IMR-90 (cell line): ENCODE measurements around the gene CACNB2. TPM values are rescaled to one million over a fixed set of nuclear protein-coding genes. Genes with fewer than 3 reads are reported as not detected.
A peak's percentile ranks its signal among the peaks of the same experiment; 100 is the strongest.

ENCODE experiments used
- ATAC-seq: fragments of 200-7000 bp; cut with Tn5 transposase; 2 replicates; pipeline ENCODE4 v1.9.1; 2020; ENCODE audit warnings: low read depth, mild to moderate bottlenecking, moderate library complexity
- BruUV-seq: library from RNA; stranded (reverse); fragments of 400-500 nt; replicated peaks from 2 replicates; lab custom pipeline; 2021; lab: Mats Ljungman, UMichigan
- CTCF ChIA-PET: fragments of 300-600 bp; formaldehyde crosslinking; extraction: SDS; loops from one replicate; lab custom pipeline; 2021; ENCODE audit warnings: antibody characterized with exemption; lab: Yijun Ruan, JAX
- POLR2A ChIA-PET: fragments of 300-600 bp; sonication (Branson Sonifier 250); formaldehyde crosslinking; loops from one replicate; lab custom pipeline; 2022; ENCODE audit warnings: antibody characterized with exemption; ENCODE audit not compliant: unreplicated experiment; lab: Charles Lee
- DNase-seq: peaks from one replicate; pipeline ENCODE4 v3.0.0; 2013
- H2AFZ ChIP-seq: replicated peaks from 2 replicates; pipeline ENCODE3; 2013; ENCODE audit warnings: low read length, mild to moderate bottlenecking; ENCODE audit not compliant: poor library complexity
- H2AK5ac ChIP-seq: 2 replicates; pipeline ENCODE4 v1.6.1; 2013; ENCODE audit warnings: low read depth, low read length, inconsistent platforms
- H2AK9ac ChIP-seq: replicated peaks from 2 replicates; pipeline ENCODE3; 2013; ENCODE audit warnings: mild to moderate bottlenecking, low read depth, low read length, moderate library complexity; ENCODE audit not compliant: poor library complexity
- H2BK120ac ChIP-seq: 2 replicates; pipeline ENCODE4 v1.6.1; 2013; ENCODE audit warnings: low read depth, low read length, inconsistent platforms
- H2BK15ac ChIP-seq: 3 replicates; pipeline ENCODE4 v1.6.1; 2013; ENCODE audit warnings: low read depth, low read length, inconsistent platforms
- H2BK20ac ChIP-seq: 2 replicates; pipeline ENCODE4 v1.6.1; 2013; ENCODE audit warnings: low read depth, mild to moderate bottlenecking, inconsistent platforms, low read length, moderate library complexity
- H2BK5ac ChIP-seq: 2 replicates; pipeline ENCODE4 v1.6.1; 2013; ENCODE audit warnings: mild to moderate bottlenecking, low read depth, low read length, inconsistent platforms; ENCODE audit not compliant: poor library complexity, severe bottlenecking
- H3K14ac ChIP-seq: replicated peaks from 2 replicates; pipeline ENCODE4 v1.6.1; 2013; ENCODE audit warnings: low read depth, low read length, inconsistent platforms
- H3K18ac ChIP-seq: 2 replicates; pipeline ENCODE4 v1.6.1; 2013; ENCODE audit warnings: low read depth, low read length, control low read depth
- H3K23ac ChIP-seq: 2 replicates; pipeline ENCODE4 v1.6.1; 2013; ENCODE audit warnings: low read depth, low read length, inconsistent platforms
- H3K27ac ChIP-seq: 2 replicates; pipeline ENCODE4 v1.5.1; 2013; ENCODE audit warnings: mild to moderate bottlenecking, control low read depth, low read length; ENCODE audit not compliant: insufficient read depth
- H3K27me3 ChIP-seq: 2 replicates; pipeline ENCODE4 v1.6.1; 2013; ENCODE audit warnings: low read length; ENCODE audit not compliant: control insufficient read depth, insufficient read depth
- H3K36me3 ChIP-seq: 2 replicates; pipeline ENCODE4 v1.6.1; 2013; ENCODE audit warnings: low read length, mixed read lengths; ENCODE audit not compliant: control insufficient read depth, insufficient read depth
- H3K4ac ChIP-seq: 2 replicates; pipeline ENCODE4 v1.6.1; 2013; ENCODE audit warnings: low read depth, low read length, inconsistent platforms
- H3K4me1 ChIP-seq: 2 replicates; pipeline ENCODE4 v1.6.1; 2013; ENCODE audit warnings: low read length, mixed read lengths; ENCODE audit not compliant: control insufficient read depth, insufficient read depth
- H3K4me2 ChIP-seq: 2 replicates; pipeline ENCODE4 v1.6.1; 2013; ENCODE audit warnings: low read depth, mild to moderate bottlenecking, control low read depth, low read length, moderate library complexity
- H3K4me3 ChIP-seq: 2 replicates; pipeline ENCODE4 v1.5.1; 2013; ENCODE audit warnings: low read depth, mild to moderate bottlenecking, control low read depth, low read length, moderate library complexity; ENCODE audit not compliant: insufficient read depth
- H3K56ac ChIP-seq: 2 replicates; pipeline ENCODE4 v1.6.1; 2013; ENCODE audit warnings: low read length, inconsistent platforms; ENCODE audit not compliant: insufficient read depth; ENCODE audit errors: extremely low read depth
- H3K79me1 ChIP-seq, 2 experiments: 2 replicates each; pipeline ENCODE4 v1.6.1; 2013; ENCODE audit warnings: low read length in 2 of 2, inconsistent platforms in 1 of 2, low read depth in 1 of 2
- H3K9ac ChIP-seq: 2 replicates; pipeline ENCODE4 v1.6.1; 2013; ENCODE audit warnings: low read depth, low read length, control low read depth
- H3K9me1 ChIP-seq: 2 replicates; pipeline ENCODE4 v1.6.1; 2013; ENCODE audit warnings: low read length, inconsistent platforms; ENCODE audit not compliant: insufficient read depth
- H3K9me3 ChIP-seq: 2 replicates; pipeline ENCODE4 v1.6.1; 2013; ENCODE audit warnings: low read length; ENCODE audit not compliant: control insufficient read depth, insufficient read depth
- H4K20me1 ChIP-seq: 2 replicates; pipeline ENCODE4 v1.6.1; 2013; ENCODE audit warnings: low read length, inconsistent platforms; ENCODE audit not compliant: insufficient read depth
- H4K5ac ChIP-seq: 2 replicates; pipeline ENCODE4 v1.6.1; 2013; ENCODE audit warnings: mild to moderate bottlenecking, low read depth, low read length, control low read depth
- H4K8ac ChIP-seq, 2 experiments: 2 replicates each; pipeline ENCODE4 v1.6.1; 2013; ENCODE audit warnings: low read depth in 2 of 2, low read length in 2 of 2, control low read depth in 1 of 2, inconsistent platforms in 1 of 2
- H4K91ac ChIP-seq: 2 replicates; pipeline ENCODE4 v1.6.1; 2013; ENCODE audit warnings: low read depth, low read length, inconsistent platforms; ENCODE audit not compliant: insufficient read depth
- BHLHE40 ChIP-seq: fragments of 150-350 bp; IDR thresholded peaks from 2 replicates; pipeline ENCODE4 v1.6.1; 2016; ENCODE audit warnings: mild to moderate bottlenecking, low read depth, low read length
- CEBPB ChIP-seq: IDR thresholded peaks from 2 replicates; pipeline ENCODE4 v1.6.1; 2012; ENCODE audit warnings: low read depth, low read length, improper control_type of control experiment
- CHD1 ChIP-seq: IDR thresholded peaks from 2 replicates; pipeline ENCODE4 v1.6.1; 2012; ENCODE audit warnings: low read depth, low read length, improper control_type of control experiment
- FOS ChIP-seq: fragments of 150-350 bp; IDR thresholded peaks from 2 replicates; pipeline ENCODE4 v1.6.1; 2016; ENCODE audit warnings: low read depth, low read length
- MAFK ChIP-seq: IDR thresholded peaks from 2 replicates; pipeline ENCODE4 v1.6.1; 2012; ENCODE audit warnings: low read depth, low read length, improper control_type of control experiment
- MAZ ChIP-seq: IDR thresholded peaks from 2 replicates; pipeline ENCODE4 v1.6.1; 2012; ENCODE audit warnings: low read depth, mild to moderate bottlenecking, low read length, improper control_type of control experiment, moderate library complexity, borderline replicate concordance
- MXI1 ChIP-seq: IDR thresholded peaks from 2 replicates; pipeline ENCODE4 v1.6.1; 2012; ENCODE audit warnings: low read depth, mild to moderate bottlenecking, low read length, moderate library complexity, borderline replicate concordance
- NFE2L2 ChIP-seq: fragments of 150-350 bp; IDR thresholded peaks from 2 replicates; pipeline ENCODE4 v1.6.1; 2016; ENCODE audit warnings: low read depth, mild to moderate bottlenecking, low read length
- POLR2A ChIP-seq: IDR thresholded peaks from 2 replicates; pipeline ENCODE4 v1.6.1; 2012; ENCODE audit warnings: mild to moderate bottlenecking, low read depth, low read length
- RAD21 ChIP-seq: IDR thresholded peaks from 2 replicates; pipeline ENCODE4 v1.6.1; 2012; ENCODE audit warnings: low read length, improper control_type of control experiment
- RCOR1 ChIP-seq: IDR thresholded peaks from 2 replicates; pipeline ENCODE4 v1.6.1; 2012; ENCODE audit warnings: mild to moderate bottlenecking, low read length, improper control_type of control experiment; ENCODE audit not compliant: insufficient replicate concordance
- RFX5 ChIP-seq: IDR thresholded peaks from 2 replicates; pipeline ENCODE4 v1.8.0; 2012; ENCODE audit warnings: low read depth, mild to moderate bottlenecking, low read length, moderate library complexity
- SMC3 ChIP-seq: fragments of 150-350 bp; IDR thresholded peaks from 2 replicates; pipeline ENCODE4 v1.6.1; 2016; ENCODE audit warnings: low read depth, mild to moderate bottlenecking, antibody characterized with exemption, low read length, moderate library complexity
- WGBS, 2 experiments: methylation state at CpG; one replicate each; pipeline versions ENCODE4 v1.1.5 to v1.1.7; 2013; ENCODE audit warnings: missing lambda C conversion rate in 2 of 2; ENCODE audit not compliant: insufficient read length in 1 of 2; ENCODE audit errors: extremely low coverage in 2 of 2; 5-methylcytosine and 5-hydroxymethylcytosine counted together
- dilution Hi-C: fragments of 300-500 bp; cut with HindIII; formaldehyde crosslinking; loops from one replicate; pipeline ENCODE4 v1.14.3; 2018; ENCODE audit warnings: low sequenced_read_pairs; ENCODE audit not compliant: unreplicated experiment
- in situ Hi-C: fragments of 300-500 bp; cut with MboI; formaldehyde crosslinking; loops from 3 replicates; pipeline ENCODE4 v1.14.3; 2019; ENCODE audit warnings: low sequenced_read_pairs, inconsistent platforms, mixed read lengths
- intact Hi-C: fragments of 100-400 bp; cut with micrococcal nuclease; formaldehyde crosslinking; loops from 2 replicates; pipeline ENCODE4 v1.10.0; 2022
- polyA plus RNA-seq, 3 experiments: library from polyadenylated mRNA; depleted of rRNA; stranded (reverse); fragments of >200 nt; gene quantifications; 2 replicates each; pipeline ENCODE4 v1.2.3, GENCODE V29; 2012; ENCODE audit warnings: low replicate concordance in 1 of 3
- total RNA-seq: library from RNA; depleted of rRNA; stranded (reverse); fragments of >200 nt; gene quantifications from 2 replicates; pipeline ENCODE4 v1.2.3, GENCODE V29; 2012
- TF ChIP-seq, protein P1 (sequence below): fragments of 150-350 bp; IDR thresholded peaks from 2 replicates; pipeline ENCODE4 v1.6.1; 2016; ENCODE audit warnings: low read depth, mild to moderate bottlenecking, low read length, moderate library complexity, borderline replicate concordance
- TF ChIP-seq, protein P2 (sequence below): fragments of 150-350 bp; IDR thresholded peaks from 2 replicates; pipeline ENCODE4 v1.6.1; 2017; ENCODE audit warnings: mild to moderate bottlenecking, antibody characterized with exemption, low read length, low read depth
- TF ChIP-seq, protein P3 (sequence below): conservative IDR thresholded peaks from 2 replicates; pipeline ENCODE4 v1.5.1; 2012; ENCODE audit warnings: mild to moderate bottlenecking, low read depth, low read length, improper control_type of control experiment

Gene CACNB2
- total and polyA plus RNA-seq, 2 of the 4 experiments (the other 2 are of a cell fraction), result 0.36 TPM

DNA sequence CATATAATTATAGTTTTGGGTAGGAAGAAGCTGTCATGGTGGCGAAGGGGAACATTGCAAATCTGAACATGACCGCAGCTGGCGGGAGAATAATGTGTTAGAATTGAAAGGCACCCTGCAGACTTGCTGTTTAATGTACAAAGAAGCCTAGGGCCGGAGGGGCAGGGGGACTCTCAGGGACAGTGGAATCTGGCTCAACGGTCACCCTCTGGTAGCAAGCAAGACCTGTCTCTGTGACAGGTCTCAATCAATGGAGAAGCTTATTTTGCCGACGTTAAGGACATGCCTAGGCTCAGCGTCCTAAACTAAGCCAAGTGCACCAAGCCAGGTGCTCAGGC is 333.9 kb downstream of the CACNB2 start:
- Histone ChIP-seq H3K79me1 (no peaks in the 10 kb centered on the region), H2BK15ac (no peak overlapping the region), H3K56ac (no peak overlapping the region), H3K18ac (peak overlapping the region; percentile 79), H2AK5ac (no peak overlapping the region), H2BK20ac (no peak overlapping the region), H3K23ac (no peak overlapping the region), H2BK5ac (no peak overlapping the region), H3K9me3 (no peaks in the 10 kb centered on the region), H3K4me1 (peaks cover 5% of the 10 kb centered on the region; the same call in 1 of the 2 replicates), H4K20me1 (no peaks in the 10 kb centered on the region), H3K27me3 (no peaks in the 10 kb centered on the region; the same call in 1 of the 2 replicates), H4K5ac (peak overlapping the region; percentile 83), H3K4me2 (no peak overlapping the region), H3K36me3 (no peaks in the 10 kb centered on the region), H3K9me1 (no peaks in the 10 kb centered on the region), H2BK120ac (no peak overlapping the region), H3K4me3 (no peak overlapping the region), H3K4ac (no peak overlapping the region; the same call in 1 of the 2 replicates), H4K91ac (no peak overlapping the region), H3K9ac (no peak overlapping the region), H2AK9ac (no peak overlapping the region), H3K27ac (no peak overlapping the region), H4K8ac (no peak overlapping the region), H3K14ac (no peak overlapping the region), H2AFZ (no peak overlapping the region)
- in situ Hi-C loops, result no loop called here
- no peak for TF ChIP-seq POLR2A
- no peak for TF ChIP-seq NFE2L2
- TF ChIP-seq CEBPB, result no peak
- no peak for TF ChIP-seq MAFK
- TF ChIP-seq MXI1, result no peak
- no peak for TF ChIP-seq FOS
- TF ChIP-seq, protein P1, sequence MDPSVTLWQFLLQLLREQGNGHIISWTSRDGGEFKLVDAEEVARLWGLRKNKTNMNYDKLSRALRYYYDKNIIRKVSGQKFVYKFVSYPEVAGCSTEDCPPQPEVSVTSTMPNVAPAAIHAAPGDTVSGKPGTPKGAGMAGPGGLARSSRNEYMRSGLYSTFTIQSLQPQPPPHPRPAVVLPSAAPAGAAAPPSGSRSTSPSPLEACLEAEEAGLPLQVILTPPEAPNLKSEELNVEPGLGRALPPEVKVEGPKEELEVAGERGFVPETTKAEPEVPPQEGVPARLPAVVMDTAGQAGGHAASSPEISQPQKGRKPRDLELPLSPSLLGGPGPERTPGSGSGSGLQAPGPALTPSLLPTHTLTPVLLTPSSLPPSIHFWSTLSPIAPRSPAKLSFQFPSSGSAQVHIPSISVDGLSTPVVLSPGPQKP, result no peak
- no peak for TF ChIP-seq BHLHE40
- TF ChIP-seq MAZ, result no peak
- no peak for TF ChIP-seq RCOR1
- TF ChIP-seq SMC3, result no peak
- TF ChIP-seq, protein P2, sequence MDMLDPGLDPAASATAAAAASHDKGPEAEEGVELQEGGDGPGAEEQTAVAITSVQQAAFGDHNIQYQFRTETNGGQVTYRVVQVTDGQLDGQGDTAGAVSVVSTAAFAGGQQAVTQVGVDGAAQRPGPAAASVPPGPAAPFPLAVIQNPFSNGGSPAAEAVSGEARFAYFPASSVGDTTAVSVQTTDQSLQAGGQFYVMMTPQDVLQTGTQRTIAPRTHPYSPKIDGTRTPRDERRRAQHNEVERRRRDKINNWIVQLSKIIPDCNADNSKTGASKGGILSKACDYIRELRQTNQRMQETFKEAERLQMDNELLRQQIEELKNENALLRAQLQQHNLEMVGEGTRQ, result no peak
- no peak for TF ChIP-seq RFX5
- TF ChIP-seq, protein P3, sequence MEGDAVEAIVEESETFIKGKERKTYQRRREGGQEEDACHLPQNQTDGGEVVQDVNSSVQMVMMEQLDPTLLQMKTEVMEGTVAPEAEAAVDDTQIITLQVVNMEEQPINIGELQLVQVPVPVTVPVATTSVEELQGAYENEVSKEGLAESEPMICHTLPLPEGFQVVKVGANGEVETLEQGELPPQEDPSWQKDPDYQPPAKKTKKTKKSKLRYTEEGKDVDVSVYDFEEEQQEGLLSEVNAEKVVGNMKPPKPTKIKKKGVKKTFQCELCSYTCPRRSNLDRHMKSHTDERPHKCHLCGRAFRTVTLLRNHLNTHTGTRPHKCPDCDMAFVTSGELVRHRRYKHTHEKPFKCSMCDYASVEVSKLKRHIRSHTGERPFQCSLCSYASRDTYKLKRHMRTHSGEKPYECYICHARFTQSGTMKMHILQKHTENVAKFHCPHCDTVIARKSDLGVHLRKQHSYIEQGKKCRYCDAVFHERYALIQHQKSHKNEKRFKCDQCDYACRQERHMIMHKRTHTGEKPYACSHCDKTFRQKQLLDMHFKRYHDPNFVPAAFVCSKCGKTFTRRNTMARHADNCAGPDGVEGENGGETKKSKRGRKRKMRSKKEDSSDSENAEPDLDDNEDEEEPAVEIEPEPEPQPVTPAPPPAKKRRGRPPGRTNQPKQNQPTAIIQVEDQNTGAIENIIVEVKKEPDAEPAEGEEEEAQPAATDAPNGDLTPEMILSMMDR, result no peak
- TF ChIP-seq CHD1, result no peak
- TF ChIP-seq RAD21, result no peak
- no TSS peak for BruUV-seq
- intact Hi-C loops, result no loop called here
- ChIA-PET POLR2A (no interaction called here), CTCF (interaction anchor here (0.7 to 1.8 kb wide), 2 partner anchors 10 to 883 kb away, joined by 3 to 6 read pairs; no protein-coding TSS in a partner anchor)
- DNase-seq, result no peak
- ATAC-seq, result no peak
- dilution Hi-C loops, result no loop called here
- WGBS, 2 experiments, result 82% methylated on average over 4 of the region's 8 CpGs; no CpG with 5 or more reads in 1 of the 2 experiments
